Measurements from ENCODE around the gene SLC25A45.
"Not testable (repeated sequence)": the region's sequence is repeated elsewhere in the genome, so short reads cannot be mapped to it uniquely, and the experiment has no call there.

The SLC25A45 gene

DNA sequence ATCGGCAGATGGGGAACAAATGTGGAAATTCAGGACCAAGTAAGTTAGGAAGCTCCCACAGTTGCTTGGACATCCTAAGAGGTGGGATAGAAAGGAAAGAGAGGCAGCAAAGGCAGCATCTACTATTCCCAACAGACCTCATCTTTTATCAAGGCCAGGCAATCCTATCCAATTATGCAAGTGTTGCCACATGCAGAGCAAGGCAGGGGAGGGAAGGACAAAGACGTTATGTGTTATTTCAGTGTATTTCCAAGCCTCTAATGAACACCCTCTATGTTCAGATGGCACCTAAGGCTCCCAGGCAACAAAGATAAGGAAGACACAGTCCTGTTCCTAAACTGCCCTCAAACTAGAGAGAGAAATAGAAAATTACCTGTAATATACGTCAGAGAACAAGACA, 18.7 kb downstream of the SLC25A45 start:
- no peak for FAIRE-seq
- DNase-seq (ENCODE audit: insufficient read length, low spot score): no peak

DNA sequence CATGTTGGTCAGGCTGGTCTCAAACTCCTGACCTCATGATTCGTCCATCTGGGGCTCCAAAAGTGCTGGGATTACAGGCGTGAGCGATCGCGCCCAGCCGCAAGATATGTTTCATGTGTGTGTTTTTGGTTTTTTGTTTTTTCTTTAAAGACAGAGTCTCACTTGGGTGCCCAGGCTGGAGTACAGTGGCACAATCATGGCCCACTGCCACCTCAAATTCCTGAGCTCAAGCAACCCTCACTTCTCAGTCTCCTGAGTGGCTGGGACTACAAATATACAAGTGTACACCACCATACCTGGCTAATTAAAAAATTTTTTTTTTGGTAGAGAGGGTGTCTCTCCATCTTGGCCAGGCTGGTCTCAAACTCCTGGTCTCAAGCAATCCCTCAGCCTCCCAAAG, 19.5 kb downstream of the SLC25A45 start:
- DNase-seq (ENCODE audit: insufficient read length, low spot score): no peak
- no peak for FAIRE-seq

DNA sequence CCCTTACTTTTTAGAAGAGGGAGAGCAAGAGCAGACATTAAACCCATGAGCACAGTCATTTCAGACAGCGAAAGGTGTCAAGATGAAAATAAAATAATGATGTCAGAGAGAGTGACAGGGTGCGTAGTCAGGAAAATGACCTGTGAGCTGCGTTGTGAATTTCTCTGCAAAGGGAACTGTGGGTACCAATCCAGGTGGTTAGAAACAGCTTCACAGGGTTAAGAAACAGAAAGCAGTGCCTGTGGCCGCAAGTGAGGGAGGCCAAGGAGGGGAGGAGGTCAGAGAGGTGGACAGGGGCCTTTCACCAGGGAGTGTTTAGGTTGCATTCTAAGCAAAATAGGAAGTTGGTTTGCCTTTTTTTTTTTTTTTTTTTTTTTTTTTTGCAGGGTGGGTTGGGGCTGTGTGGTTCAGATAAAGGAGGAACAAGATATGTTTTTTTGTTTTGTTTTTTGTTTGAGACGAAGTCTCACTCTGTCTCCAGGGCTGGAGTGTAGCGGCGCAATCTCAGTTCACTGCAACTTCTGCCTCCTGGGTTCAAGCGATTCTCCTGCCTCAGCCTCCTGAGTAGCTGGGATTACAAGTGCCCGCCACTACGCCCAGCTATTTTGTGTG, 20.0 kb downstream of the SLC25A45 start:
- DNase-seq (ENCODE audit: insufficient read length, low spot score): peak; percentile 52
- peak; percentile 18 for FAIRE-seq

DNA sequence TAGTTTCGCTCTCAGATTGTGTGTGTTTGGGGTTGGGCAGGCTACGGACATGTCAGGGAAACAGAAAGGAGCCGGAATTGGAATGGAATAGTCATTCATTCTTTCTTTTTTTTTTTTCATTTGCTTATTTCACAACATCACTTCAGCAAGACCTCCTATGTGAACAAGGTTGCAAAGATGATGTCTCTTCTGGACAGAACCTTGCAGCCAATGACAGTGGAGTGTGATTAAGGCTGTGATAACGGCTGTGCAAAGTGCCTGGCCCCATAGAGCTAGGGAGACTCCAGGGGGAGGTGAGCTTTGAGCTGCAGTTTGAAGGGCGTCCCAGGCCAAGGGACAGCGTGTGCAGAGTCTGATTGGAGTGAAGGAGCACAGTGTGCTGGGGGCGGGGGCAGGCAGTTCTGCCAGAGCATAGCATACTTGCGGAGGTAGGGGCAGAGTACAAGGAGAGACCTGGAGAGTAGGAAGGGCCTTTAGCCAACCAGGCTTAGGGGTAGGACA, 24.5 kb downstream of the SLC25A45 start:
- no peak for FAIRE-seq
- no peak for DNase-seq (ENCODE audit: insufficient read length, low spot score)

DNA sequence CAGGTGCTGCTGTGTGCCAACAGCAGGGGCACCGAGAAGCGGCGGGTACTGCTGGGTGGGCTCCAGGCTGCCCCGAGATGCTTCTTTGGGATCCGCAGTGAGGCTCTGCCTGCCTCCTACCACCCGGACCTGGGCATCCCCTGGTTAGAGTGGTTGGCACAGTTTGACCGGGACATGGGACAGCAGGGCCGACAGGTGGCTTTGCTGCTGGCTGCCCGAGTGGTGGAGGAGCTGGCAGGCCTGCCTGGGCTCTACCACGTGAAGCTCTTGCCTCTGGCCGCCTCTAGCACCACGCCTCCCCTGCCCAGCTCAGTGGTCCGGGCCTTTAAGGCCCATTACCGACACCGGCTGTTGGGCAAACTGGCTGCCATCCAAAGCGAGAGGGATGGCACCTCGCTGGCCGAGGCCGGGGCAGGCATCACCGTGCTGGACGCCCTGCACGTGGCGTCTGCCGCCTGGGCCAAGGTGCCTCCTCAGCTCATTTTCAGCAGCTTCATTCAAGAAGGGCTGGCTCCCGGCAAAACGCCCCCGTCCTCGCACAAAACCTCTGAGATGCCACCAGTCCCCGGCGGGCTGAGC, 26.0 kb downstream of the SLC25A45 start:
- DNase-seq (ENCODE audit: insufficient read length, low spot score): no peak

DNA sequence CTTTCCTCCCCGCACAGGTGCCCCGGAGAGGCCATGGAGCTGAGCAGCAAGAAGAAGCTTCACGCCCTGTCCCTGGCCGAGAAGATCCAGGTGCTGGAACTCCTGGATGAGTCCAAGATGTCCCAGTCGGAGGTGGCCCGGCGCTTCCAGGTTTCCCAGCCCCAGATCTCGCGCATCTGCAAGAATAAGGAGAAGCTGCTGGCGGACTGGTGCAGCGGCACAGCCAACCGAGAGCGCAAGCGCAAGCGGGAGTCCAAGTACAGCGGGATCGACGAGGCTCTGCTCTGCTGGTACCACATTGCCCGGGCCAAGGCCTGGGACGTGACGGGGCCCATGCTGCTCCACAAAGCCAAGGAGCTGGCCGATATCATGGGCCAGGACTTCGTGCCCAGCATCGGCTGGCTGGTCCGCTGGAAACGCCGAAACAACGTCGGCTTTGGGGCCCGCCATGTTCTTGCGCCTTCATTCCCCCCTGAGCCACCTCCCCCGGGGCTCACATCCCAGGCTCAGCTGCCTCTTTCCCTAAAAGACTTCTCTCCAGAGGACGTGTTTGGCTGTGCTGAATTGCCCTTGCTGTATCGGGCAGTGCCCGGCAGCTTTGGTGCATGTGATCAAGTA, 26.6 kb downstream of the SLC25A45 start:
- DNase-seq (ENCODE audit: insufficient read length, low spot score): no peak
- FAIRE-seq: no peak

More for the DNA sequence above, 26.0 kb downstream of the SLC25A45 start:
- FAIRE-seq: no peak

DNA sequence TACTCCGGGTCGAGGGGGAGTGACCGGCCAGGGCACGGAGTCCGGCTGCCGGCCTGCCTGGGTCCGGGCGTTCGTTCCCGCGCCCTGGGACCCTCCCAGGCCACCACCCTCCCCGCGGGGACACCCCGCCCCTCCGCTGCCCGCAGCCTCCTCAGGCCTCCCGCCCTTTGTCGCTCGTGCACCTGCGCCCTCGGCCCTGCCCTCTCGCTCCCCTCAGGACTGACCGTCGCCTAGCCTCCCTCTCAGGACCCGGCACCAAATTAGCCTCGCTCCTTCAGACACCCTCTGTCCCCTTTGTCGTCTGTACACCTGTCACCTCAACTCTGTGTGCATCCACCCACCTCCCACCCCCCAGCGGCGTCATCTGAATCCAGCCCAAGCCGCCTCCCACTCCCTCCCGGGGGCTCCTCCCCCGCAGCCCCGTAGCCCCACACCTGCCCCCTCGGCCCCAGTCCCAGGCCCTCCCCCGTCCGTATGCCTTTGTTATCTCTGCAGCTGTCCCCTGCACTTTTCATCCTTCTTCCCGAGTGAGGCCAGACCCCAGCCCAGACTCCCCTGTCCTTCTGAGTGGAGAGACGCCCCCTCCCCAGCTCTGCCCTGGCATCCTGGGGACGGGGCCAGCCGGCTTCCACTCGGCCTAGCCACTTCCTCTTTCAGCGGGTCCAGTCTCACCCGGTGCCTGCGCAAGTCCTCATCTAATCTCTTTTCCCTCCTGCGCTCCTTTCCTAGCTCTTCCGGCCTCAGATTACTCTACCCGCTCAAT, 27.3 kb downstream of the SLC25A45 start:
- FAIRE-seq (peak; percentile 68), DNase-seq (ENCODE audit: insufficient read length, low spot score) (peak; percentile 58)

DNA sequence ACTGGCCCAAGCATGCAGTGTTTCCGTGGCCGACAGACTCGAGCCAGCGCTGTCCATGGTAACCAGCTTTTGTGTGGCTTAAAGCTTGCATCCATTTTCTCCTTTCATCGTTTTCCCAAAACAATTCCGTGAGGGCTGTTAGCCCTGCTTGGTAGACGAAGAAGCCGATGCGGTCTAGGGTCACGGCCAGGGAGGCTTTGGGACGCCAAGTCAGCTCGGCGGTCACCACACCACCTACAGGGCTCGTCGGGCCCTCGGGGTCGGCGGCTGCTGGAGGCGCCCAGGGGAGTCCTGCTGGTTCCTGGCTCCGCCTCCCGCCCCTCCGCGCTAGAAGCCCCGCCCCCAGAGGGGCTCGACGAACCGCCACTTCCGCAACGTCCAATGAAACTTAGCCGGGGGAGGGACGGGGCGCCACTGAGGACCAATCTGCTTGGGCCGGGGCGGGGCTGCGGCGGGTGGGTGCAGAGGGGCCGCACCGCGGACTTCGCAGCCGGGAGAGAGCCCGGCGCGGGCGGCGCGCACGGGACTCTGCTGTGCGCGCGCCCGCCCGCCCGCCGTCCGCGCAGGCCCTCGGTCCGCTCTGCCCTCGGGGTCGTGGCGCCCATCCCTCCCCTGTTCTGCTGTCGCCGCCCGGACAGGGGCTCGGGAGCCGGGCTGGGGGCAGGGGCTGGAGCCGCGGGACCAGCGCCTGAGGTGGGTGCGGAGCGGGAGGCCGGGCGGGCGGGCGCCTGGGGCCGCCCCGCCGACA, 28.0 kb downstream of the SLC25A45 start, which contains the start of gene TIGD3:
Gene TIGD3, plus strand, starts transcription at position 487 of the 748 bp plus-strand sequence. CDS start 1,058 bp downstream, outside the sequence.
- FAIRE-seq: peak; percentile 42
- peak; percentile 99 for DNase-seq (ENCODE audit: insufficient read length, low spot score)

DNA sequence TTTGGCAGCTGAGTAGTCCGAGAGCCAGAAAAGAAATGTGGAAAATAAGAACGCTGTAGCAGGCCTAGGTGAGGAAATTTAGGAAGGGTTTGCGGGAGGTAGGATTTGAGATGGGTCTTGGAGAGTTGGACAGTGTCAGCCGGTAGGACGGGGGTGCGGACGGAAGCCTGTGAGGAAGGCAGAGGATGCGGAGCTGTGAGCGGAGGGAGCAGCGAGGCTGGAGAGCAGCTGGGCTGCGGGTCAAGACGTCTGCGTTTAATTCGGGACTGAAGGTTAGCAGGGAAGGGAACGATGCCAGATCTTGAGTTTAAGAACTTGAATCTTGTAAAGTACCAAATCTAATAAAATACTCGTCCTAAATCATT, 28.6 kb downstream of the SLC25A45 start:
- DNase-seq (ENCODE audit: insufficient read length, low spot score) (no peak), FAIRE-seq (no peak)

DNA sequence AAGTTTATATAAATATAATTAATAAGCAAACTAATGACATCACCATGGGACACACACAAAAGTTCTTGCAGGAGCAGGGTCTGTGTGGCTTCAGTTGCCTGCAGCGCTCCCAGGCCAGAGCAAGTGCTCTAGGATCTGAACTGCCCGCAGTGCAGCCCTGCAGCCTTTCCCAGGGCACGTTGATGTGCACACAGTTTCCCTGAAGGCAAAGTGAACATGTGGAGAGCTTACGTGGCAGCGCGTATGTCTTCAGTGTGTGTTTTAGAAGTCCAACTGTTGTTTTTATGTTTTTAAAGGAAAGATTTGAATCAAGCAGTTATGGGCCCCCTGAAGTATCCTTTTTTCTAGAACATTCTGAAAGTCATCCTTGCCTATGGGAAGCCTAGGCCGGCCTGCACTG, 29.1 kb downstream of the SLC25A45 start:
- DNase-seq (ENCODE audit: insufficient read length, low spot score) (no peak), FAIRE-seq (no peak)

DNA sequence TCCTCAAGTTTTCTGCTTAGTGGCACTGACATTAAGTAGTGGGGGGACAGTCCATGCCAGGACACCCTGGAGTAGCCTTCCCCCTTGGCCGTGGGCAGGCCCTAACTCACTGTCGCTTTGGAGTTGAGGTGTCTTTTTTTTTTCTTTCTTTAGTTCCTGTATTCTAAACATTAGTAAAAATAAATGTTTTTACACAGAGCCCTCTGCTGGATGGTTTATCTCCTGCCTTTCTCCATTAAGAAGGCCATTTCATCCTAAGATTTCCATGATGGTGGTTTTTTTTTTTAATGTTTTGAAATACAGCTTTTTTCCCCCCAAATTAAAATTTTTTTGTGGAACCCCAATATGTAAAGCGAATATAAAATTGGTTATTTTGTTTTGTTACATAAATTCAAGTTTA, 29.7 kb downstream of the SLC25A45 start:
- FAIRE-seq (no peak), DNase-seq (ENCODE audit: insufficient read length, low spot score) (no peak)

DNA sequence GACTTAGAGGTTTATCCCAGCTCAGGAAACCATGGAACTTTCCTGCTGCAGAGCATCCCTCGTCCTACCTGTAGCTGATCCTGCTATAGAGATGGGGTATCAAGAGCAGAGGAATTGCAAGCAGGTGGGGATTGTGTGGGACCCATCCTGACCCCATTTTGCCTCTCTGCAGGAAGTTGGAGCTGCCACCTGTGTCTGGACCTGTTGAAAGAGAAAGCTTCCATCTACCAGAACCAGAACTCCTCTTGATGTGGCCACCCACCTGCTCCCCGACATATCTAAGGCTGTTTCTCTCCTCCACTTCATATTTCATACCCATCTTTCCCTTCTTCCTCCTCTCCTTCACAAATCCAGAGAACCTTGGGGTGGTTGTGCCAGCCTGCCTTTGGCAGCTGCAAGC, 30.9 kb downstream of the SLC25A45 start:
- FAIRE-seq: no peak
- no peak for DNase-seq (ENCODE audit: insufficient read length, low spot score)

DNA sequence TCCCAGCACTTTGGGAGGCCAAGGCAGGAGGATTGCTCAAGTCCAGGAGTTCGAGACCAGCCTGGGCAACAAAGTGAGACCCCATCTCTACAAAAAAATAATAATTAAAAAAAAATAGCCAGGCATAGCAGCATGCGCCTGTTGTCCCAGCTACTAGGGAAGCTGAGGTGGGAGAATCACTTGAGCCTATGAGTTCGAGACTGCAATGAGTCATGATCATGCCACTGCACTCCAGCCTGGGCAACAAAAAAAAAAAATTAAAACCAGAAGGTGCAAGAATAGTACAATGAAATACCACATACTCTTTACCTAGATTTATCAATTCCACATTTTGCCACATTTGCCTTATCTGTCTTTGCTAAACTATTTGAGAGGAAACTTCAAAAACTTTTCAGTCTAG, 40.6 kb downstream of the SLC25A45 start:
- DNase-seq (ENCODE audit: insufficient read length, low spot score): no peak
- no peak for FAIRE-seq

DNA sequence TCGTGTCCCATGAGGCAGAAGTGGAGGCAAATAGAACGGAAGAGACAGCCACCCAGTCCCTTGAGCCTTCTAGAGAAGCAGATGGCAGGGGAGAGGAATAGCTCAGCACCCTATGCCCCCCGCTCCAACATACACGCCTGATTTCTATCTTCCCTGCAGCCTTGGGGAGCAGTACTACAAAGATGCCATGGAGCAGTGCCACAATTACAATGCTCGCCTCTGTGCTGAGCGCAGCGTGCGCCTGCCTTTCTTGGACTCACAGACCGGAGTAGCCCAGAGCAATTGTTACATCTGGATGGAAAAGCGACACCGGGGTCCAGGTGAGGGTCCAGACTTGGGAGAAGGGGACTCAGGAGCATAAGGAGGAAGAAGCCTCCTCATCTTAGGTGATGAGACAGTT, 42.2 kb downstream of the SLC25A45 start:
- FAIRE-seq: no peak
- no peak for DNase-seq (ENCODE audit: insufficient read length, low spot score)

DNA sequence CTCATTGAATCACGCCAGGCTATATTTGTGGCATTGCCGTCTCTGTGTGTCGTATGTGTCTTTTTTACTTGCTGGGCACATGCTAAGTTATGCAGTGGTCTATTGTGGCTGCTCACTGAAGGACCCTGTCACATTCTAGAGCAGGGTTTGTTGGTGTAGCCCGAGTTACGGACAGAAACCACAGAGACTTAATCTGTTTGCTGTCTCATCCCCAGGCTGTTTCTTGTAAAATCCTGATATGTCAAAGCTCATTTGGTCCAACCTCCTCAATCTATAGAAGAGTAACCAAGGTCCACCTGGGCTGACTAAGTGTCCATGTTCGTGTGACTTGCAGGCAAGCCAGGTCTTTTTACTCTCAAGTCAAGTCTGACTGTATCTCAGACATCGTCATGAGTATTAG, 43.8 kb downstream of the SLC25A45 start:
- FAIRE-seq (no peak), DNase-seq (ENCODE audit: insufficient read length, low spot score) (no peak)

DNA sequence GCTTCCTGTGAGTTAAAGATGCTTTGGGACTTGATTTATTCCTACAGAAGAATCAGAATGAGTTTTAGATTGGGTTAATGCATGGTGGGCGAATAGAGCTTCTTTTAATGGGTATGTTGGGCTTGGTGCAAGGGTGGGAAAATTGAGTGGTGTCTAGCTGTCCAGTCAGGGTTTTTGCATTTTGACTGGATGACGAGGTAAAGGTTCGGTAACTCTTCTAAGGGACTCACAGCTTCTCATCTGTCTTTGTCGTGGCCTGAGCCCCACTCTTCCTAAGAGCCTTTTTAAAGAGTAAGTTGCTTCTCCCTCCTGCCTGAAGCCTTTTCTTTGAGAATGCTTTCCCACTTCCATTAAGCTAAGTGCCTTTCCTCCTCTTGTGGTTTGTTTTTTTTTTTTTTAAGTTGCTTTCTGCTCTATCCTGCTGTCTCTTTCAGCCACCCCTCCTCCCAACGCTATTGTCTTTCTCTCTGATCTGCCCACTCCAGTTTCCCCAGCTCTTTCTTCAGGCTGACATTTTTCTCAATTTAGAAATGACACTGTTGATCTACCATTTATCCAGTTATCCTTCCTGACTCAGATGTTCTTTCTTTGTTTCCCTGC, 47.6 kb downstream of the SLC25A45 start:
- DNase-seq (ENCODE audit: insufficient read length, low spot score): no peak
- FAIRE-seq: no peak

DNA sequence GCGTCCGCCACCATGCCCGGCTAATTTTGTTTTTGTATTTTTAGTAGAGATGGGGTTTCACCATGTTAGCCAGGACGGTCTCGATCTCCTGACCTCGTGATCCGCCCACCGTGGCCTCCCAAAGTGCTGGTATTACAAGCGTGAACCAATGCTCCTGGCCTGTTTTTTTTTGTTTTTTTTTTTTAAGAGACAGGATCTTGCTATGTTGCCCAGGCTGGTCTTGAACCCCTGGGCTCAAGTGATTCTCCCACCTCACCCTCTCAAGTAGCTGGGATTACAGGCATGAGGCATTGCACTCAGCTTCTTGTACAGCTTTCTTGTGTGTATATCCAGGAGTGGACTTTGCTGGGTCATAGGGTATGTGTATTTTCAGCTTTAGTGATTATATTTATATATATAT, 49.9 kb downstream of the SLC25A45 start:
- not testable (repeated sequence) for DNase-seq (ENCODE audit: insufficient read length, low spot score); FAIRE-seq

DNA sequence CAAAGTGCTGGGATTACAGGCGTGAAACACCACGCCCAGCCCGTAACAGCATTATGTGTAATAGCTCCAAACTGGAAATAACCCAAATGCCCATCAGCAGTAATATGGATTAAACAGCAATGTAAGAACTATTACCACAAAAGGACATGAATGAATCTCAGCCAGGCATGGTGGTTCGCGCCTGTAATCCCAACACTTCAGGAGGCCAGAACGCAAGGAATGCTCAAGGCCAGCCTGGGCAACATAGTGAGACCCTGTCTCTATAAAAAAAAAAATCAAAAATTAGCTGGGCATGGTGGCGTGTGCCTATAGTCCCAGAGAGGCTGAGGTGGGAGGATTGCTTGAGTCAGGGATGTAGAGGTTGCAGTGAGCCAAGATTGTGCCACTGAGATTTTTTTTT, 51.9 kb downstream of the SLC25A45 start:
- FAIRE-seq: no peak

DNA sequence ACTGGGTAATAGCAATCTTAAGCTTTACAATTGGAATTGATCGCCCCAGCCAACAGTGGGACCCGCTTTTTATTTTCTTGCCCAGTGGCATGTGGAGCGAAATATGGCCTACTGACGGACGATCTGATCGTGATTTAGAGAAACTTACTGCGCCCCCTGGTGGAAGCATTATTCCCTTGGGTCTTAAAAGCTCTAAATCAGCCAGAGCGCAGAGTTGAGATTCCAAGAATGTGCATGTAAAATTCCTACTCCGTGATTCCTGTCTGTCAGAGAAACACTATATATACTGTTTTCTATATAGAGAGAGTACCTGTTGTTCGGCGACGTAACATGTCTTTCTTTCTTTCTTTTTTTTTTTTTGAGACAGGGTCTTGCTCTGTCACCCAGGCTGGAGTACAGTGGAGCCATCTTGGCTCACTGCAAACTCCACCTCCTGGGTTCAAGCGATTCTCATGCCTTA, 52.5 kb downstream of the SLC25A45 start:
- peak; percentile 56 for FAIRE-seq
- peak; percentile 54 for DNase-seq (ENCODE audit: insufficient read length, low spot score)

More for the DNA sequence above, 51.9 kb downstream of the SLC25A45 start:
- no peak for DNase-seq (ENCODE audit: insufficient read length, low spot score)

DNA sequence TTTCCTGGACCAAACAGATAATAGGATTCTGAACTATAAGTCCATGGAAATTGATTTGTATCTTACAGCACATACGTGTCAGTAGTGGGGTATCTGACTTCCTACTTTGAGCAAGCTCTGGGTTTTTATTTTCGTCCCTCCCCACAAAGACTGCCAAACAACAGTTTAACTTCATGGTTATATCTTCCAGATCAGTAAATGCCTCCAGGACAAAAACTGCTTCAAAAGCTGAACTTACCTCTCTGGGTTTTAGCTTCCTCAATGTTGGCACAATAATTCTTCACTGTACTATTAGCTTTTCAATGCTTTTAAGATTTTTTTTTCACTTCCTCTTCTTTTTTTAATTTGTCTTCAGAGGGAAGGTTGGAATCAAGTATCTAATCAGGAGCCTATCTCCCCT, 53.0 kb downstream of the SLC25A45 start:
- no peak for FAIRE-seq
- no peak for DNase-seq (ENCODE audit: insufficient read length, low spot score)

All from GM19239 (cell line).